ENCODE measurements around the gene ULBP2. TPM values are rescaled to one million over a fixed set of nuclear protein-coding genes. Genes with fewer than 3 reads are reported as not detected.
A peak's percentile ranks its signal among the peaks of the same experiment; 100 is the strongest.
"Not testable (repeated sequence)": the region's sequence is repeated elsewhere in the genome, so short reads cannot be mapped to it uniquely, and the experiment has no call there.

The ULBP2 gene
- total RNA-seq, 1 experiment from 2014 or later, result 4.9 TPM

GRCh38 chr6:149990661-149991471, 49.1 kb downstream of the ULBP2 start:
- Mint-ChIP-seq H3K36me3 (ENCODE audit: insufficient read depth, unreplicated experiment) (no peaks in the 10 kb centered on the region), H3K4me3 (ENCODE audit: unreplicated experiment) (peak overlapping the region; percentile 72), H3K4me1 (ENCODE audit: low read depth, unreplicated experiment) (peaks cover 11% of the 10 kb centered on the region), H3K27ac (ENCODE audit: unreplicated experiment) (no peak overlapping the region), H3K9me3 (ENCODE audit: unreplicated experiment) (no peaks in the 10 kb centered on the region), H3K27me3 (ENCODE audit: insufficient read depth, unreplicated experiment) (peaks cover 50% of the 10 kb centered on the region)
- peak in 1 of 2 experiments; percentile 32 for DNase-seq
- H3K27me3 ChIP-seq (replicated peaks; ENCODE audit: control insufficient read depth, insufficient read depth, low read length), result peaks cover 13% of the 10 kb centered on the region
- BruUV-seq (replicated peaks), result no TSS peak
- intact Hi-C loops (cut with micrococcal nuclease; ENCODE audit: unreplicated experiment), result no loop called here
- H3K36me3 ChIP-seq (ENCODE audit: control insufficient read depth, insufficient read depth, low read length), result no peaks in the 10 kb centered on the region
- CTCF ChIA-PET, result no interaction called here
- POLR2A ChIA-PET, result interaction anchor here (0.6 kb wide), 1 partner anchor 127 kb away, joined by 6 read pairs; no protein-coding TSS in a partner anchor
- no peak for TF ChIP-seq CTCF (IDR thresholded peaks at IDR 0.05; ENCODE audit: insufficient read depth in 1 of 2, low read depth in 1 of 2, low read length in 1 of 2, severe bottlenecking in 1 of 2, unreplicated experiment in 1 of 2)
- H3K4me1 ChIP-seq, result no peaks in the 10 kb centered on the region; the same call in 1 of the 2 replicates
- no peaks in the 10 kb centered on the region for H3K9me3 ChIP-seq
- H3K4me3 ChIP-seq (ENCODE audit: low read depth, low read length), result peak overlapping the region; percentile 28

GRCh38 chr6:149991472-149991795, 49.6 kb downstream of the ULBP2 start:
- POLR2A ChIA-PET, result interaction anchor here (0.6 kb wide), 1 partner anchor 128 kb away, joined by 6 read pairs; no protein-coding TSS in a partner anchor

GRCh38 chr6:149991838-149992237, 50.0 kb downstream of the ULBP2 start:
- no peaks in the 10 kb centered on the region for H3K36me3 ChIP-seq (ENCODE audit: control insufficient read depth, insufficient read depth, low read length)
- CTCF ChIA-PET, result no interaction called here
- H3K36me3 Mint-ChIP-seq (ENCODE audit: insufficient read depth, unreplicated experiment), result no peaks in the 10 kb centered on the region
- H3K27me3 ChIP-seq (replicated peaks; ENCODE audit: control insufficient read depth, insufficient read depth, low read length), result peaks cover 13% of the 10 kb centered on the region
- H3K4me3 Mint-ChIP-seq (ENCODE audit: unreplicated experiment), result peak overlapping the region; percentile 72
- H3K4me1 Mint-ChIP-seq (ENCODE audit: low read depth, unreplicated experiment), result peaks cover 11% of the 10 kb centered on the region
- TF ChIP-seq CTCF (IDR thresholded peaks at IDR 0.05; ENCODE audit: insufficient read depth in 1 of 2, low read depth in 1 of 2, low read length in 1 of 2, severe bottlenecking in 1 of 2, unreplicated experiment in 1 of 2), result no peak
- H3K27ac Mint-ChIP-seq (ENCODE audit: unreplicated experiment), result no peak overlapping the region
- no peaks in the 10 kb centered on the region; the same call in 1 of the 2 replicates for H3K4me1 ChIP-seq
- H3K27me3 Mint-ChIP-seq (ENCODE audit: insufficient read depth, unreplicated experiment), result peaks cover 45% of the 10 kb centered on the region
- intact Hi-C loops (cut with micrococcal nuclease; ENCODE audit: unreplicated experiment), result no loop called here
- no peaks in the 10 kb centered on the region for H3K9me3 ChIP-seq
- no TSS peak for BruUV-seq (replicated peaks)
- no peak for DNase-seq
- POLR2A ChIA-PET, result interaction anchor here (0.6 kb wide), 1 partner anchor 128 kb away, joined by 6 read pairs; no protein-coding TSS in a partner anchor
- H3K9me3 Mint-ChIP-seq (ENCODE audit: unreplicated experiment), result no peaks in the 10 kb centered on the region
- H3K4me3 ChIP-seq (ENCODE audit: low read depth, low read length), result no peak overlapping the region

More at GRCh38 chr6:149991472-149991795, 49.6 kb downstream of the ULBP2 start:
- H3K4me3 ChIP-seq (ENCODE audit: low read depth, low read length), result peak overlapping the region; percentile 28; the same call in 1 of the 2 replicates
- H3K36me3 Mint-ChIP-seq (ENCODE audit: insufficient read depth, unreplicated experiment); H3K27ac Mint-ChIP-seq (ENCODE audit: unreplicated experiment); BruUV-seq (replicated peaks); H3K4me1 ChIP-seq; DNase-seq; H3K36me3 ChIP-seq (ENCODE audit: control insufficient read depth, insufficient read depth, low read length); intact Hi-C loops (cut with micrococcal nuclease; ENCODE audit: unreplicated experiment); H3K9me3 Mint-ChIP-seq (ENCODE audit: unreplicated experiment); H3K9me3 ChIP-seq; CTCF ChIA-PET: not testable (repeated sequence)
- H3K27me3 ChIP-seq (replicated peaks; ENCODE audit: control insufficient read depth, insufficient read depth, low read length), result peaks cover 13% of the 10 kb centered on the region
- Mint-ChIP-seq H3K4me3 (ENCODE audit: unreplicated experiment) (peak overlapping the region; percentile 72), H3K4me1 (ENCODE audit: low read depth, unreplicated experiment) (peaks cover 11% of the 10 kb centered on the region), H3K27me3 (ENCODE audit: insufficient read depth, unreplicated experiment) (peaks cover 49% of the 10 kb centered on the region)

All from Caco-2 (cell line).